Nephron (organoid): ENCODE results near the gene HAVCR2.

ENCODE experiments used
- H3K27ac Mint-ChIP-seq, 3 experiments: 2 replicates each; pipeline ENCODE4 v1.8.0; 2020; ENCODE audit warnings: mixed read lengths in 3 of 3, mild to moderate bottlenecking in 2 of 3, moderate library complexity in 1 of 3
- H3K27me3 Mint-ChIP-seq: 2 replicates; pipeline ENCODE4 v1.8.0; 2021; ENCODE audit warnings: low read depth, mild to moderate bottlenecking, moderate library complexity, mixed read lengths
- H3K36me3 Mint-ChIP-seq: 2 replicates; pipeline ENCODE4 v1.8.0; 2020; ENCODE audit warnings: low read depth, mixed read lengths
- H3K4me1 Mint-ChIP-seq: 2 replicates; pipeline ENCODE4 v1.8.0; 2020; ENCODE audit warnings: mixed read lengths
- H3K4me3 Mint-ChIP-seq, 3 experiments: 2 replicates each; pipeline ENCODE4 v1.8.0; 2020; ENCODE audit warnings: mild to moderate bottlenecking in 3 of 3, mixed read lengths in 3 of 3, moderate library complexity in 2 of 3
- H3K9me3 Mint-ChIP-seq: 2 replicates; pipeline ENCODE4 v1.8.0; 2020; ENCODE audit warnings: mixed read lengths
- TF ChIP-seq, protein P1 (sequence below), 3 experiments: fragments of 200-600 bp; sonication (generic); IDR thresholded peaks; one replicate each; pipeline ENCODE4 v1.5.0; 2021; ENCODE audit warnings: antibody characterized with exemption in 3 of 3; ENCODE audit not compliant: unreplicated experiment in 3 of 3

Gene HAVCR2

DNA sequence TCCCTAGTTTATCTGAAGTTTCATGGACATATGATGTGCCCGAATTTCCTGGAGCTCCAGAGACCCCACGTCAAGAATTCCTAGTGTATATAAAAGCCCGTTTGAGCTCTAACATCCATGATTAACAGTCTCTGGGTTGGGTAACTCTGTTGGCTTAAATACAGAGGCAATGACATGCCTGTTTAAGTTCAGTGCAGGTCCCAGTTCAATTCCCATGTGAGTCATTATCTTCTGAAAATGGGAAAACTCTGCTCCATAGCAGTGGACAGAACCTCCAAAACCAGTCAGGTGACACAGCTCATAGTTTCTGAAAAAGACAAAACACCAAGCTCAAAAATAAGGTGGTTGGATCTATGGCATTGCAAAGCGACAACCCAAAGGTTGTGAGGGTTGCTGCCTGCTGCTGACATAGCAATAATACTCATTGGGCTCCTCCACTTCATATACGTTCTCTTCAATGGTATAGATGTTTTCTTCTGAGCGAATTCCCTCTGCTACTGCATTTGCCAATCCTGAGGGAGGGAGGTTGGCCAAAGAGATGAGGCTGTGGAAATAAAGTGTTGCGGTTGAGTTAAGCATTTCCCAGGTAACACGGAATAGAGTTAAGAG lies 22.0 kb downstream of the HAVCR2 start:
- no peaks in the 10 kb centered on the region for H3K36me3 Mint-ChIP-seq
- no peak overlapping the region for H3K27ac Mint-ChIP-seq
- TF ChIP-seq, protein P1, sequence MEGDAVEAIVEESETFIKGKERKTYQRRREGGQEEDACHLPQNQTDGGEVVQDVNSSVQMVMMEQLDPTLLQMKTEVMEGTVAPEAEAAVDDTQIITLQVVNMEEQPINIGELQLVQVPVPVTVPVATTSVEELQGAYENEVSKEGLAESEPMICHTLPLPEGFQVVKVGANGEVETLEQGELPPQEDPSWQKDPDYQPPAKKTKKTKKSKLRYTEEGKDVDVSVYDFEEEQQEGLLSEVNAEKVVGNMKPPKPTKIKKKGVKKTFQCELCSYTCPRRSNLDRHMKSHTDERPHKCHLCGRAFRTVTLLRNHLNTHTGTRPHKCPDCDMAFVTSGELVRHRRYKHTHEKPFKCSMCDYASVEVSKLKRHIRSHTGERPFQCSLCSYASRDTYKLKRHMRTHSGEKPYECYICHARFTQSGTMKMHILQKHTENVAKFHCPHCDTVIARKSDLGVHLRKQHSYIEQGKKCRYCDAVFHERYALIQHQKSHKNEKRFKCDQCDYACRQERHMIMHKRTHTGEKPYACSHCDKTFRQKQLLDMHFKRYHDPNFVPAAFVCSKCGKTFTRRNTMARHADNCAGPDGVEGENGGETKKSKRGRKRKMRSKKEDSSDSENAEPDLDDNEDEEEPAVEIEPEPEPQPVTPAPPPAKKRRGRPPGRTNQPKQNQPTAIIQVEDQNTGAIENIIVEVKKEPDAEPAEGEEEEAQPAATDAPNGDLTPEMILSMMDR (IDR thresholded peaks at IDR 0.05; ENCODE audit: unreplicated experiment in 3 of 3) = no peak
- H3K4me3 Mint-ChIP-seq = no peak overlapping the region
- no peaks in the 10 kb centered on the region for H3K9me3 Mint-ChIP-seq
- no peaks in the 10 kb centered on the region for H3K4me1 Mint-ChIP-seq
- H3K27me3 Mint-ChIP-seq = no peaks in the 10 kb centered on the region

DNA sequence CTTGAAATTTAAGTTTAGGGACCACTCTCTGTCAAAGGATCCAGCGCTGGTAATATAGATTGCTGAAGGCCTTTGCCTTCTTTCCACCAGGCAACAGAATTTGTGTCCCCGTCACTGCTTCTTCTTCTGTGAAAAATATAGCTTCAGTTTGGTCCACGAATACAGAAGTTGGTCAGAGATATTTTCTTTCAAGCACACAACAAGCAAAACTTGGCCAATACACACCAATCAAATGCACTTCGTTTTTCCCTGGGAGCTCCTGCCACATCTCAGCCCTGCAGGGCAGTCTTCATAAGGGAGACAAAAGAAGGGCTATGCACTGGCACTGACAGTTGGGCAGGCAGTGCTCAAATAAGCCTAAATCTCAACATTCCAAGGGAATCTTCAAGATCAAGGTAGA lies 22.9 kb downstream of the HAVCR2 start:
- H3K27ac Mint-ChIP-seq = no peak overlapping the region
- H3K4me1 Mint-ChIP-seq = no peaks in the 10 kb centered on the region
- H3K36me3 Mint-ChIP-seq = no peaks in the 10 kb centered on the region
- H3K9me3 Mint-ChIP-seq = no peaks in the 10 kb centered on the region
- TF ChIP-seq, protein P1 (IDR thresholded peaks at IDR 0.05; ENCODE audit: unreplicated experiment in 3 of 3) = no peak
- H3K4me3 Mint-ChIP-seq = no peak overlapping the region
- no peaks in the 10 kb centered on the region for H3K27me3 Mint-ChIP-seq

- Mint-ChIP-seq H3K27ac (peak overlapping the region in 1 of 3 experiments; percentile 38), H3K4me1 (no peaks in the 10 kb centered on the region), H3K9me3 (no peaks in the 10 kb centered on the region), H3K36me3 (no peaks in the 10 kb centered on the region), H3K27me3 (no peaks in the 10 kb centered on the region), H3K4me3 (no peak overlapping the region)
- TF ChIP-seq, protein P1 (IDR thresholded peaks at IDR 0.05; ENCODE audit: unreplicated experiment in 3 of 3) = no peak
Measured at GRCh38 chr5:157080286-157080685, 28.6 kb downstream of the HAVCR2 start.

GRCh38 chr5:157076558-157076957 lies 32.3 kb downstream of the HAVCR2 start:
- TF ChIP-seq, protein P1 (IDR thresholded peaks at IDR 0.05; ENCODE audit: unreplicated experiment in 3 of 3) = no peak
- no peak overlapping the region for H3K27ac Mint-ChIP-seq
- H3K4me3 Mint-ChIP-seq = no peak overlapping the region
- H3K27me3 Mint-ChIP-seq = no peaks in the 10 kb centered on the region
- H3K9me3 Mint-ChIP-seq = no peaks in the 10 kb centered on the region
- no peaks in the 10 kb centered on the region for H3K4me1 Mint-ChIP-seq
- H3K36me3 Mint-ChIP-seq = no peaks in the 10 kb centered on the region

DNA sequence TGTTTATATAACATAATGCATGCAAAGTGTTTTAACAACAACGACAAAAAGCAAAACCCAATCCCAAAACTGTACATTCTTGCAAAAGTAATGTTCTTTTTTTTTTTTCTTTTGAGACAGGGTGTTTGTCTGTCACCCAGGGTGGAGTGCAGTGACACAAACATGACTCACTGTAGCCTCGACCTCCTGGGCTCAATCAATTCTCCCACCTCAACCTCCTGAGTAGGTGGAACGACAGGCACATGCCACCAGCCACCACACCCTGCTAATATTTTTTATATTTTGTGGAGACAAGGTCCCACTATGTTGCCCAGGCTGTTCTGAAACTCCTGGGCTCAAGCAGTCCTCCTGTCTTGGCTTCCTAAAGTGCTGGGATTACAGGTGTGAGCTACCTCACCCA lies 36.3 kb downstream of the HAVCR2 start:
- no peaks in the 10 kb centered on the region for H3K27me3 Mint-ChIP-seq
- no peak overlapping the region for H3K27ac Mint-ChIP-seq
- no peaks in the 10 kb centered on the region for H3K9me3 Mint-ChIP-seq
- no peaks in the 10 kb centered on the region for H3K36me3 Mint-ChIP-seq
- TF ChIP-seq, protein P1 (IDR thresholded peaks at IDR 0.05; ENCODE audit: unreplicated experiment in 3 of 3) = no peak
- no peaks in the 10 kb centered on the region for H3K4me1 Mint-ChIP-seq
- H3K4me3 Mint-ChIP-seq = no peak overlapping the region

DNA sequence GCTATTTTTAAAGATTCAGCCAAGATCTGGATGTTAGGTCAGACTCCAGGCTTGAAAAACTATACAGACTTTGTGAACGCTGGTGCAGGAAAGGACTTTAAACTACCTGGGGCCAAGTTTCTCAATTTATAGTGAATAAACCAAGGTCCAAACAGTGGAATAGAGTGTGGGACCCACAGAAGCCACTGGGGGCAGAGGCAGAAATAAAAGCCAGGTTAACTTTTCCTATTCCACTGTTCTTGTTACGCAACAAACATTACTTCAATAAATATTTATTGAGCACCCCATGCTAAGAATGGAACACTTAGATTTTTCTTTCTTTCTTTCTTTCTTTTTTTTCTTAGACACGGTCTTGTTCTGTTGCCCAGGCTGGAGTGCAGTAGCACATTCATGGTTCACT lies 38.9 kb downstream of the HAVCR2 start:
- H3K27ac Mint-ChIP-seq = no peak overlapping the region
- no peaks in the 10 kb centered on the region for H3K36me3 Mint-ChIP-seq
- no peaks in the 10 kb centered on the region for H3K27me3 Mint-ChIP-seq
- no peak overlapping the region for H3K4me3 Mint-ChIP-seq
- no peaks in the 10 kb centered on the region for H3K9me3 Mint-ChIP-seq
- H3K4me1 Mint-ChIP-seq = no peaks in the 10 kb centered on the region
- TF ChIP-seq, protein P1 (IDR thresholded peaks at IDR 0.05; ENCODE audit: unreplicated experiment in 3 of 3) = no peak
